H9 (cell line): ENCODE data around the gene SLC49A4. TPM values are rescaled to one million over a fixed set of nuclear protein-coding genes. Genes with fewer than 3 reads are reported as not detected.

Source experiments
- DNase-seq: peaks from one replicate; pipeline ENCODE4 v3.0.0-alpha.2; 2017
- H2AFZ ChIP-seq: one replicate; pipeline ENCODE4 v1.6.1; 2013; ENCODE audit warnings: mild to moderate bottlenecking, low read length, control low read depth, moderate library complexity
- H2AK5ac ChIP-seq: 2 replicates; pipeline ENCODE4 v1.6.1; 2013; ENCODE audit warnings: low read length, control low read depth, mixed read lengths; ENCODE audit not compliant: insufficient read length
- H2BK120ac ChIP-seq: one replicate; pipeline ENCODE4 v1.6.1; 2013; ENCODE audit warnings: low read depth, mild to moderate bottlenecking, low read length, control low read depth, inconsistent platforms; ENCODE audit not compliant: poor library complexity, severe bottlenecking
- H2BK12ac ChIP-seq: 2 replicates; pipeline ENCODE4 v1.6.1; 2013; ENCODE audit warnings: low read length, control low read depth, mixed read lengths, low read depth; ENCODE audit not compliant: insufficient read length
- H2BK15ac ChIP-seq: 2 replicates; pipeline ENCODE4 v1.6.1; 2013; ENCODE audit warnings: low read depth, low read length, control low read depth
- H2BK20ac ChIP-seq: one replicate; pipeline ENCODE4 v1.6.1; 2013; ENCODE audit warnings: low read depth, mild to moderate bottlenecking, low read length, control low read depth, inconsistent platforms; ENCODE audit not compliant: poor library complexity, severe bottlenecking
- H2BK5ac ChIP-seq: 2 replicates; pipeline ENCODE4 v1.6.1; 2013; ENCODE audit warnings: low read length, control low read depth, mixed read lengths; ENCODE audit not compliant: insufficient read length
- H3K14ac ChIP-seq: 2 replicates; pipeline ENCODE4 v1.6.1; 2013; ENCODE audit warnings: low read length, control low read depth; ENCODE audit not compliant: insufficient read depth
- H3K18ac ChIP-seq: 2 replicates; pipeline ENCODE4 v1.6.1; 2013; ENCODE audit warnings: low read depth, mild to moderate bottlenecking, mixed read lengths, low read length, control low read depth; ENCODE audit not compliant: insufficient read length
- H3K23ac ChIP-seq: 2 replicates; pipeline ENCODE4 v1.6.1; 2013; ENCODE audit warnings: low read length, control low read depth, mixed read lengths, low read depth; ENCODE audit not compliant: insufficient read length
- H3K23me2 ChIP-seq: 2 replicates; pipeline ENCODE4 v1.6.1; 2013; ENCODE audit warnings: low read depth, mild to moderate bottlenecking, mixed read lengths, low read length, control low read depth; ENCODE audit not compliant: insufficient read length, poor library complexity, severe bottlenecking
- H3K27ac ChIP-seq: 2 replicates; pipeline ENCODE4 v1.5.1; 2013; ENCODE audit warnings: low read length, control low read depth, mixed read lengths, low read depth; ENCODE audit not compliant: insufficient read length
- H3K27me3 ChIP-seq: 2 replicates; pipeline ENCODE4 v1.6.1; 2013; ENCODE audit warnings: low read length, control low read depth, inconsistent platforms; ENCODE audit not compliant: insufficient read depth
- H3K4ac ChIP-seq: 2 replicates; pipeline ENCODE4 v1.6.1; 2013; ENCODE audit warnings: low read depth, mild to moderate bottlenecking, control low read depth, inconsistent platforms, low read length, moderate library complexity
- H3K4me1 ChIP-seq: 2 replicates; pipeline ENCODE4 v1.6.1; 2013; ENCODE audit warnings: low read length, control low read depth, inconsistent platforms; ENCODE audit not compliant: insufficient read depth
- H3K4me2 ChIP-seq: 2 replicates; pipeline ENCODE4 v1.6.1; 2013; ENCODE audit warnings: low read length, control low read depth, mixed read lengths; ENCODE audit not compliant: insufficient read length, insufficient read depth
- H3K56ac ChIP-seq: 2 replicates; pipeline ENCODE4 v1.6.1; 2013; ENCODE audit warnings: low read depth, mild to moderate bottlenecking, mixed read lengths, low read length, control low read depth; ENCODE audit not compliant: insufficient read length
- H3K79me1 ChIP-seq: 2 replicates; pipeline ENCODE4 v1.6.1; 2013; ENCODE audit warnings: low read depth, mild to moderate bottlenecking, moderate library complexity, low read length, control low read depth, inconsistent platforms; ENCODE audit not compliant: insufficient read depth, poor library complexity, severe bottlenecking
- H3K79me2 ChIP-seq: 2 replicates; pipeline ENCODE4 v1.6.1; 2013; ENCODE audit warnings: low read length, control low read depth, inconsistent platforms; ENCODE audit not compliant: insufficient read depth
- H3K9ac ChIP-seq: 2 replicates; pipeline ENCODE4 v1.6.1; 2013; ENCODE audit warnings: low read length, control low read depth, mixed read lengths; ENCODE audit not compliant: insufficient read length; ENCODE audit errors: extremely low read depth
- H3K9me3 ChIP-seq: one replicate; pipeline ENCODE4 v1.6.1; 2013; ENCODE audit warnings: low read depth, low read length, inconsistent platforms; ENCODE audit not compliant: control insufficient read depth
- H3T11ph ChIP-seq: one replicate; pipeline ENCODE4 v1.6.1; 2013; ENCODE audit warnings: mild to moderate bottlenecking, low read length, control low read depth, inconsistent platforms
- H4K20me1 ChIP-seq: one replicate; pipeline ENCODE4 v1.6.1; 2013; ENCODE audit not compliant: control insufficient read depth, insufficient read length, insufficient read depth
- H4K5ac ChIP-seq: 2 replicates; pipeline ENCODE4 v1.6.1; 2013; ENCODE audit warnings: low read depth, mild to moderate bottlenecking, mixed read lengths, low read length, control low read depth; ENCODE audit not compliant: insufficient read length
- H4K8ac ChIP-seq: replicated peaks from 2 replicates; pipeline ENCODE4 v1.6.1; 2013; ENCODE audit warnings: low read length, control low read depth, mixed read lengths, low read depth; ENCODE audit not compliant: insufficient read length
- H4K91ac ChIP-seq: 2 replicates; pipeline ENCODE4 v1.6.1; 2013; ENCODE audit warnings: low read depth, mild to moderate bottlenecking, moderate library complexity, mixed read lengths, low read length, control low read depth; ENCODE audit not compliant: insufficient read length
- H3K27ac Mint-ChIP-seq, 3 experiments: 2 replicates in 2 of 3; 3 replicates in 1 of 3; pipeline ENCODE4 v1.8.0; 2020 to 2021; ENCODE audit warnings: mixed read lengths in 3 of 3, mild to moderate bottlenecking in 1 of 3, moderate library complexity in 1 of 3
- H3K27me3 Mint-ChIP-seq: 2 replicates; pipeline ENCODE4 v1.8.0; 2021; ENCODE audit warnings: low read depth, mild to moderate bottlenecking, moderate library complexity, mixed read lengths
- H3K36me3 Mint-ChIP-seq, 3 experiments: 2 replicates in 2 of 3; 3 replicates in 1 of 3; pipeline ENCODE4 v1.8.0; 2020 to 2021; ENCODE audit warnings: low read depth in 3 of 3, mixed read lengths in 3 of 3; ENCODE audit not compliant: insufficient read depth in 1 of 3
- H3K4me1 Mint-ChIP-seq, 2 experiments: 2 replicates each; pipeline ENCODE4 v1.8.0; 2020; ENCODE audit warnings: mixed read lengths in 2 of 2
- H3K4me3 Mint-ChIP-seq, 2 experiments: 2 replicates in 1 of 2; 3 replicates in 1 of 2; pipeline ENCODE4 v1.8.0; 2020 to 2021; ENCODE audit warnings: mild to moderate bottlenecking in 2 of 2, mixed read lengths in 2 of 2, moderate library complexity in 1 of 2
- H3K9me3 Mint-ChIP-seq, 2 experiments: 2 replicates in 1 of 2; 3 replicates in 1 of 2; pipeline ENCODE4 v1.8.0; 2020; ENCODE audit warnings: mild to moderate bottlenecking in 2 of 2, mixed read lengths in 2 of 2, moderate library complexity in 1 of 2
- CTCF ChIP-seq: fragments of 200-600 bp; sonication (generic); conservative IDR thresholded peaks from 3 replicates; pipeline ENCODE4 v1.8.0; 2021; ENCODE audit warnings: antibody characterized with exemption, mild to moderate bottlenecking
- WGBS: extraction: QIAGEN DNeasy Blood & Tissue Kit; methylation state at CpG from one replicate; pipeline ENCODE4 v1.1.7; 2013; ENCODE audit warnings: missing lambda C conversion rate, low lambda C conversion rate, mixed read lengths; ENCODE audit not compliant: insufficient read length; ENCODE audit errors: extremely low coverage; 5-methylcytosine and 5-hydroxymethylcytosine counted together
- total RNA-seq: library from RNA; stranded (reverse); gene quantifications from 2 replicates; pipeline ENCODE4 v1.2.1, GENCODE V29; 2021

The SLC49A4 gene
- total RNA-seq, 1 experiment from 2014 or later: 10.7 TPM

- no peak for DNase-seq
- peak overlapping the region in 1 of 3 experiments; percentile 36; a peak in 4 of 7 replicates for H3K27ac Mint-ChIP-seq
- Histone ChIP-seq H4K91ac (no peak overlapping the region), H3K9ac (no peak overlapping the region), H3T11ph (no peak overlapping the region), H3K56ac (no peak overlapping the region), H2AK5ac (no peak overlapping the region), H4K20me1 (no peaks in the 10 kb centered on the region), H4K8ac (no peak overlapping the region), H2AFZ (no peak overlapping the region), H3K23me2 (no peaks in the 10 kb centered on the region), H2BK20ac (no peak overlapping the region), H3K9me3 (no peaks in the 10 kb centered on the region), H3K4ac (no peak overlapping the region), H3K4me1 (peaks cover 10% of the 10 kb centered on the region; the same call in 1 of the 2 replicates), H3K79me2 (no peaks in the 10 kb centered on the region), H2BK120ac (no peak overlapping the region), H3K4me2 (no peak overlapping the region), H3K23ac (no peak overlapping the region), H3K79me1 (no peaks in the 10 kb centered on the region), H3K27ac (no peak overlapping the region), H3K27me3 (no peaks in the 10 kb centered on the region), H2BK15ac (no peak overlapping the region), H2BK5ac (no peak overlapping the region), H4K5ac (no peak overlapping the region), H3K14ac (no peak overlapping the region), H2BK12ac (no peak overlapping the region), H3K18ac (no peak overlapping the region)
- peaks cover 0 to 3% of the 10 kb centered on the region in 2 experiments; a peak in 2 of 5 replicates for H3K9me3 Mint-ChIP-seq
- no CpG with 5 or more reads among the region's 4 CpGs for WGBS
- H3K4me3 Mint-ChIP-seq: no peak overlapping the region
- no peaks in the 10 kb centered on the region; the same call in none of the 2 replicates for H3K27me3 Mint-ChIP-seq
- TF ChIP-seq CTCF: no peak
- H3K36me3 Mint-ChIP-seq: peaks cover 0 to 7% (median 0%) of the 10 kb centered on the region in 3 experiments; a peak in 4 of 7 replicates
- peaks cover 41 to 42% of the 10 kb centered on the region in 2 experiments for H3K4me1 Mint-ChIP-seq
These were observed 95.9 kb downstream of the SLC49A4 start for GRCh38 chr3:122890720-122891220.
